AG10803 (cell line): ENCODE data around the gene GLCE.
"Not testable (repeated sequence)": the region's sequence is repeated elsewhere in the genome, so short reads cannot be mapped to it uniquely, and the experiment has no call there.

Experiments
- DNase-seq: peaks from one replicate; pipeline ENCODE4 v3.0.0; 2010; ENCODE audit warnings: low read depth
- H3K4me3 ChIP-seq: 2 replicates; pipeline ENCODE4 v1.5.1; 2011; ENCODE audit warnings: mild to moderate bottlenecking, low read length, control low read depth
- CTCF ChIP-seq: conservative IDR thresholded peaks from 2 replicates; pipeline ENCODE4 v1.5.1; 2011; ENCODE audit warnings: mild to moderate bottlenecking, low read length, control low read depth, inconsistent platforms

Gene GLCE

DNA sequence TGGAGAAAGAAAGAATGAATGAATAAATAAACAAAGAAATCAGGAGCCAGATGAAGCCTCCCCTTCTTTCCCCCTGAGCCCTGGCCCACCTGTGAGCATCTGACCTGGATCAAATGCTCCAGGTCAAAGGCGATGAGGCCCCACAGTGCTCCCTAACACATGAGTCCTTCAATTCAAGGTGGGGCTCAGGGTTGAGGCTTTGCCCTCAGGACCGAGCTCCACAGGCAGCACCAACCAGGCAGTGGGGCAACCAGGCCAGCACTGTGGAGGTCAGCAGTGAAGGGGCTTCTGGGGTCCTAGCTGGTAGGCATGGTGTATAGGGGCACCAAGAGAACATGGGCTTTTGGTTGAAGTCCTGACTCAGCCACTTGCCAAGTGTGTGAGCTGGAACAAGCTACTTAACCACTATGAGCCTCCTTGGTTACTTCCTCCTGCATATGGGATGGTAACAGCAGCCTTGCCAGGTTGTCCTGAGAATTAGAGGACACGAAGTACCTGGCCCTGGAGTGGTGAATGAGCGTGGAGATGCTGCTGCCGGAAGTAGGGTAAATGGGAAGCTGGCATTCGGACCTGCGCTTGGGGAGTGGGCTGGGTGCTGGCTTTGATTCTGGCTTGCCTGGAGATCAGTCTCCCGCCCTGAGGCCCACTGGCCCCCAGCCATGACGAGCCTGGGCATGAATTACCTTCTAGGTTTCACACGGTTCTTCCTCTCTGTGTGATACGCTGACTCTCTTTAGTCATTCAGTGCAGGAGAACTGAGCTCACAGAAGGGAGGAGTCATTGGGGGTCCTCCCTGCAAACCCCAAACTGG is 128.3 kb downstream of the GLCE start:
- DNase-seq, result no peak
- TF ChIP-seq CTCF, result no peak
- no peak overlapping the region for H3K4me3 ChIP-seq

DNA sequence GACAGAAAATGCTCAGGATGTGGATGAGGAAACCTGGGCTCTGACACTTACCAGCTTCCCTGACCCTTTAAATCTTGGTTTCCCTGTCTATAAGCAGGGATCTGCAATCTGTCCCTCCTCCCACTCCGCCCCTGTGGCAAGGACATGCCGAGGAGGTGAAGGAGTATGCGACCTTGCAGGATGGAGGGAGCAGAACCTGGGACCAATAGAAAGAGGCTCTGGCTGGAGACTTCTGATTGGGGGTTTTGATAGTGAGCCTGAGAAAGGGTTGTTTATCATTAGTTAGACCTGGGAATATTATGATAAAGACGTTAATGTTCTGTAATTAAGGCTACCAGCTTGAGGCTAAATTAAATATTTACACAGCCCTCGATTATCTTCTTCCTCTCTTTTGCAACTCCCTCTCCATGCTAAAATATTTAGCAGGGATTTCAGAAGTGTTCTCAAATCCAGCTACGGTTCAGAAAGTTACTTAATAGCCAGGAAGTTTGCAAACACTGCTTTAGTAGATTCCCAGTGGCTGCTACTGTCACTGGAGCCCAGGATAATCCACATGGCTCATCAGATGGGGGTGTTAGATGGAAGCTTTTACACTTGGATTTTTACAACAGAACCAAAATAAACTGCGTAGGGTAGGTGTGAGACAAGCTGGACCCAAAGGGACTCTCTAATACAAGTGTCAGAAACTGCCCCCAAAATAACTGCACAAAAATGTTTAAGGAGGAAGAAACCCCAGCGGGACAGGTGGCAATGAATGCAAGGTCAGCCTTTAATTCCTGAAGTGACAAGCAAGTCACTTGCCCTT is 129.1 kb downstream of the GLCE start:
- H3K4me3 ChIP-seq, result no peak overlapping the region
- no peak for TF ChIP-seq CTCF
- no peak for DNase-seq

- H3K4me3 ChIP-seq, result no peak overlapping the region
- no peak for DNase-seq
- TF ChIP-seq CTCF, result no peak
Measured at GRCh38 chr15:69290346-69291164, 130.1 kb downstream of the GLCE start.

DNA sequence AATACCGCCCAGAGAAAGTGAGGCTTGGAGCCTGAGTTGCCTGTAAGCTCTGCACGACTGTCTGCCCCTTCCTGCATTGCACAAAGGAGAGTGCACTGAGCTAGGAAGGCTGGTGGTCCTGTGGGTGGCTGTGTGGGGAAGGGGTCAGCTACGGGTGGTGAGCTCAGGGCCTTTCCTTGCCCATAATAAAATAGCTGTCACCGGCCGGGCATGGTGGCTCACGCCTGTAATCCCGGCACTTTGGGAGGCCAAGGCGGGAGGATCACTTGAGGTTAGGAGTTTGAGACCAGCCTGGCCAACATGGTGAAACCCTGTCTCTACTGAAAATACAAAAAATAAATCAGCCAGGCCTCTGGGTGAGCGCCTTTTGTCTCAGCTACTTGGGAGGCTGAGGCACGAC is 131.2 kb downstream of the GLCE start:
- not testable (repeated sequence) for DNase-seq, H3K4me3 ChIP-seq

- no peak overlapping the region for H3K4me3 ChIP-seq
- no peak for TF ChIP-seq CTCF
- no peak for DNase-seq
Measured at GRCh38 chr15:69292826-69293420, 132.5 kb downstream of the GLCE start.

- no peak for TF ChIP-seq CTCF
- H3K4me3 ChIP-seq, result no peak overlapping the region
- DNase-seq, result no peak
Measured at GRCh38 chr15:69293741-69294615, 133.5 kb downstream of the GLCE start.
